ENCODE results near the gene PLXDC2.
"Not testable (repeated sequence)": the region's sequence is repeated elsewhere in the genome, so short reads cannot be mapped to it uniquely, and the experiment has no call there.

PLXDC2 gene

GRCh38 chr10:20142311-20142710 is 326.1 kb downstream of the PLXDC2 start:
- no peak for DNase-seq

- no peak for DNase-seq
Measured at GRCh38 chr10:20144268-20144667, 328.0 kb downstream of the PLXDC2 start.

- no peak for DNase-seq
Measured at GRCh38 chr10:20146004-20146403, 329.8 kb downstream of the PLXDC2 start.

DNA sequence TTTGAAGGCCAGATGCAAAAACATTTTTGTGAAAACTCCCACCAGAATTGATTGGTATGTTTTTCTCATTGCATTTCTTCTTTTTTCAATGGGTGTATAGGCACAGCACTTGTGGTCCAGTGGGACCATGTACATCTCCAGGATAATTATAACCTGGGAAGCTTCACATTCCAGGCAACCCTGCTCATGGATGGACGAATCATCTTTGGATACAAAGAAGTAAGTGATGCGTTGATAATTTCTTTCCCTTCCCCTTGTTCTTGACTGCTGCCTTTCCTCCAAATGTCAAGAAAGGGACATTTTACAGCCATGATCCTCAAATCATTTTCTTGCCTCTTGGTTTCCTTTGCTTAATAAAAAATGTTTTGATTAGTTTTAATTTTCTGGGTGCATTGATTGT is 331.5 kb downstream of the PLXDC2 start:
- DNase-seq: no peak

DNA sequence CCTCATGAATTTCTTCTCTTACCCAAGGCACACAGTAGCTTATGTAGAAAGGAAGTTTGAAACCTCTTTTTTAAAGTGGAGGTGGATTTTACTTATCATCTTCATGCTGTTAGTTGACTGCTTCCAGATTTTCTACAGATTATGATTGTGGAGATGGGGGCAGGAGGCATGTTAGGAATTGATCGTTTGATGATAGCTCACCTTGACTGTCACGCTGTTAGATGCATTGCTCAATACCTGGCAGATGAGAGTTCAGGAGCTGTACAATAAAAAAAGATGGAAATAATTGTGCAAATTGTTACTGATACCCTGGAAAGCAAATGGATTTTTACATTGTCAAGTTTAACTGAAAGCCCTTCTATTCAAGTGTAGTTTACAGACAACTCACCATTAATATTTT is 340.3 kb downstream of the PLXDC2 start:
- DNase-seq: no peak

DNA sequence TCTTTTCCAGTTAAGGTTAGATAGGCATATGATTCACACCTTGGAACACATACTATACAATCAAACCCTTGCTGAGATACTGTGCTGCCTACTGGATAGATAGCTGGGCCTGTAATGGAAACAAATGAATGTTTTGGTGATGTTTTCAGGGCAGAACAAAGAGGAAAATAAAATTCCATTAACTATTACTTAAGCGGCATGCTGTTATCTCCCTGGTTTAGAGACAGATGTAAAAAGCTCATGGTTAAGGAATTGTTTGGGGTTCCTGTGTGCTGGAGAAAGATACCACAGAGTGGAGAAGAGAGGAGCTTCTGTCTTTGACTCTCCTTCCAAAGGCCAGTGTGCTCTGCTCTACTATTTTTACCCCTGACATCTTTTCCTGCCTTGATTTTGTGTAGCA is 341.1 kb downstream of the PLXDC2 start:
- DNase-seq: no peak

DNA sequence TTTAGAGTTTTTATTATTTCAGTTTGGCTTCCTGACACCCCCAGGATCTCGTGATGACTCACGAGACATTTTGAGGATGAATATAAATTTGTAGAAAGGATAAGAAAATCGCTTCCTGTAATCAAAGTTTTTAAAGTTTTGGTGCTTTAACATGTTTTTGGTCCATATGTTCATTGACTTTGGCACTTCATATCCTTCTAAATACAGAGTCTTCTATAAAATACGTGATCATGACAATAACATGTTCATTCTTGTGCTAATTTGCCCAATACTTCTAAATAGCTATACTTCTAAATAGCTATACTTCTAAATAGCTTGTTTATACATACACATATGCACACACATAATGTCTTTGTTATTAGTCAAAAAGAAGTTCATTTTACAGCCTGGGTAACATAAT is 341.9 kb downstream of the PLXDC2 start:
- no peak for DNase-seq

- DNase-seq: no peak
Measured at GRCh38 chr10:20162123-20162522, 345.9 kb downstream of the PLXDC2 start.

DNA sequence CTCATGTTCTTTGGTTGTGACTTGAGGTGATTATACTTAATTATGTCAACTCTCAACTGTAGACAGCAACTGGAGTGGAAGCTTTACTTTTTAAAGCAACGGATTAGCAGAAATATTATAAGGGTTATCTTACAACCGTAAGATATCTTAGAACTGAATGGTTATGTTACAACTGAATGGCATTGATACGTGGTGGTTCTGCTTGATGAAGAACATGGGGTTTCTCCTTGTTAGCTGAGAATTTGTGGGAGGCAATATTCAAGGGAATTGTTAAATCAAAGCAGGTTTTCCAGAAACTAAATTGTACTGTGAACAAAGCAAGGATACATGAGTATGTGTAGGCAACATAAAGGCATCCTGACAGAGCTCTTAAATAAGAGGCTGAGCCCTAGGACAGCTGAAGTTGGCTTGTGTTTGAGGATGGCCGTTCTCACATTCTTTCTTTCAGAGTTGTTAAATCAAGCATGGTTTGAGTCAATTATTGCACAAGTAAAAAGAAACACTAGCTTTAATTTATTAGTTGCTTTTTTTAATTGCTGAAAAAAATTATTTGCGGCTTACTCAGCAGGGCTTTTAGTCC is 350.0 kb downstream of the PLXDC2 start:
- no peak for DNase-seq

- DNase-seq: no peak
Measured at GRCh38 chr10:20170661-20171060, 354.4 kb downstream of the PLXDC2 start.

- no peak for DNase-seq
Measured at GRCh38 chr10:20173046-20173445, 356.8 kb downstream of the PLXDC2 start.

GRCh38 chr10:20175719-20176118 is 359.5 kb downstream of the PLXDC2 start:
- DNase-seq: no peak

- DNase-seq: no peak
Measured at GRCh38 chr10:20180766-20181165, 364.5 kb downstream of the PLXDC2 start.

- no peak for DNase-seq
Measured at GRCh38 chr10:20181434-20181833, 365.2 kb downstream of the PLXDC2 start.

DNA sequence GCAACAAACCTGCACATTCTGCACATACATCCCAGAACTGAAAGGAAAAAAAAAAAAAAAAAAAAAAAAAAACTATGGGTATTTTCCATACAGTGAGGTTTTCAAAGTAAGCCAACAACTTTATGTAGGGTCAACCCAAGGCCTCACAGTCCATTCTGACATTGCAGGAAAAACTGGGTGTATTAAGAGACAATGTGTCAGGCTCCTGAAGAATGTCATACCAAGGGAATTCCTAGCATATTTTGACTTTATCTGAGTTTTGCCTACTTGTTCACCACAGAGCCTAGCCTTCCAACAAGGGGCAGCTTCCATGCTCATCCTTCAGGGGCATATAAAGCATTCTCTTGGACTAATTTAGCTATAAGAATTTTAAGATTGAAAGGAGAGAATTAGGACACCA is 368.9 kb downstream of the PLXDC2 start:
- DNase-seq: no peak

DNA sequence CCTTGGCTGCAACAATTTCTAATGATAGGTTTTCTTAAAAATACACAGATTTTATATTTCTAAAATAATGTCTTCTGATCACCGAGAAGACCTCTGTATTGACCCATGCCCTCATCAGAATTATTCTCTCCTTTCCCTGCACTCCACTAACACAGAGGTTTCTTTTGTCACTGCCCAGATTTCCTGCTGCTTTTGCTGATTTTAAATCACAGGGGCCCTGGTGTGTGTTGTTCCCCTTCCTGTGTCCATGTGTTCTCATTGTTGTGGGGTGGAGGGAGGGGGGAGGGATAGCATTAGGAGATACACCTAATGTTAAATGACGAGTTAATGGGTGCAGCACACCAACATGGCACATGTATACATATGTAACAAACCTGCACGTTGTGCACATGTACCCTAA is 375.2 kb downstream of the PLXDC2 start:
- DNase-seq: not testable (repeated sequence)

DNA sequence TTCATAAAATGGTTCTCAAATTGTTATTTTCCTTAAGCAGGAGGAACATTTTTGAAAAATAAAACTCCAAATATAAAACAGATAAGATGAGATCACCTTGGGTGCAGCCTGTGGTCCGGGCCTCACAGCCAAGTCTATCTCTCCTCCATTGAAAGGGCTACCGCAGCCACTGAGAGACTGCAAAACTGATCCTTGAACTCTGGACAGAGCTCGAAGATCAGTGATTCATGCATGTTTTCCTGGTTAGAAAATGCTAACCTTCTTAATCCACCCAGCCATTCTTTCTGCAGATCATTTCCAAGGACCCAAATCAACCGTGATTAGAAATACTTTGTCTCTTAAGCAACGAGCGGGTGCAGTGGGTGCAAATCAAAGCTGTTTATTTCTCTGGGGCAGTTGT is 378.8 kb downstream of the PLXDC2 start:
- DNase-seq: no peak

GRCh38 chr10:20200758-20201157 is 384.5 kb downstream of the PLXDC2 start:
- DNase-seq: no peak

DNA sequence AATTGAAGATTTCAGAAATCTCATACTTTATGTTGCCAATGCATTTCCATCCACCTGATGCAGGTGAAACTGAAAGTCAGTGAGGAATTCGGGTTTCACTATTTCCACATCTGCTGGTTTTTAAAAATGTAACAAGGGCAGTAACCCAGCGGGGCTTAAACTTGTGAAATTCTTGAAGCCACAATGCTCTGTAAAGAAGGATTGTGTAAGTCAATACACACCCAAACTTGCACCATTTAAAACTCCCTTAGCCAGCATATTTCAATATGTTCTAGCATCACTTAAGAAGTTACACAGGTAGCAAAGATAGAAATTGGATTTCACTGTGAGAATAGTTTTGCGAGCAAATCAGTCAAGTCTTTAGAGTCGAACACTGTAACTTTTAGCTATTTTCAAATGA is 386.1 kb downstream of the PLXDC2 start:
- DNase-seq: no peak

DNA sequence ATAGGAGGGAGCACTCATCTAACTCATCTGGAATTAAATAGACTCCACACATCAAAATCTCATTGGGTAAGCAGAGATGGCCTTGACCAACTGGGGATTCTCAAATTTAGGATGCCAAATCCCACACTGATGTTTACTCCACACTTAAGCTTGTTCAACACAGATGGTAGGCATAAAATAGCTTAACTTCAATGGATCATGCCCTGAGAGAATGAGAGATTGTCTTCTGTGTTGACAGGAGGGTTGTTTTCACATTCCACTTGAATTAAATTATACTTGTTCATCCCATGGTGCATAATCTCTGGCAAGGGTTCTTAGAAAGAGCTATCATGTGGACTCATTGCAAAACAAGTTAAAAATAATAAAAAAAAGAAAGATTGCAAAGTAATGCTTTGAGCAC is 391.4 kb downstream of the PLXDC2 start:
- no peak for DNase-seq

DNA sequence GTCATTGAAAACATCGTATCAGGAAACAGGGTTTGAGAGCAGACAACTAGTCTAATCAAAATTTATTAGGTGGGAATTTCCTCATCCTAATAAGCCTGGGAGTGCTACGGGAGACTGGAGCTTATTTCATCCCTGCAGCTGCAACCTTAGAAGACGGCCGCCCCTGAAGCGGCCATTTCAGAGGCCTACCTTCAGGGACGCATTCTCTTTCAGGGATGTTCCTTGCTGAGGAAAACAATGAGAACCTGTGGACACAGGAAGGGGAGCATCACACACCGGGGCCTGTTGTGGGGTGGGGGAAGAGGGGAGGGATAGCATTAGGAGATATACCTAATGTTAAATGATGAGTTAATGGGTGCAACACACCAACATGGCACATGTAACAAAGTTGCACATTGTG is 392.9 kb downstream of the PLXDC2 start:
- DNase-seq: not testable (repeated sequence)

DNA sequence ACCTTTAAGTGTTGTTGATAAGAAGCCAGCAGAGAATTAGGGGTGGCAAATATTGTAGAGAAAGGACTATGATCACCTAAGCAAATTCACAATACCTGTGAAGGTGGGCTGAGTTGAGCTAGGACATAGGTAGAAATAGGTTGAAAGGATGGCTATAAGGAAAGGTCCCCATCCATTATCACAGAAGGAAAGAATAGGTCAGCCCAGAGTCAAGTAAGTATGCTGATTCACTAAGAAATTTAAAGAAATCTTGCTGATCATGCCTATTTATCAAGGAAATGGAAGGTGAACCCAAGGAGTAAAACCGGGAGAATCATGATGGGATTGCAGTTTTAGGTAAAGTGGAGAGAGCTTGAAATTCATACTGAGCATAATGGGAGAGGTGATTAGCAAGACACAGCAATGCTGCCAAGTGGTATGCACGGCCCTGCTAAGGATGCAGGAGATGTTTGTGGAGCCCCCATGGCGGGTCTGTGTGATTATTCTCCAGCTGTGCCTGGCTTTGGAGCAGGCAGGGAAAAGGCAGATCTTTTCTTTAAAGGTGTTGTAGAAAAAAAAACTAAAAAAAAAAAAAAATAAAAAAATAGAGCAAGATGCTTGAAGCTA is 399.4 kb downstream of the PLXDC2 start:
- DNase-seq: no peak

DNA sequence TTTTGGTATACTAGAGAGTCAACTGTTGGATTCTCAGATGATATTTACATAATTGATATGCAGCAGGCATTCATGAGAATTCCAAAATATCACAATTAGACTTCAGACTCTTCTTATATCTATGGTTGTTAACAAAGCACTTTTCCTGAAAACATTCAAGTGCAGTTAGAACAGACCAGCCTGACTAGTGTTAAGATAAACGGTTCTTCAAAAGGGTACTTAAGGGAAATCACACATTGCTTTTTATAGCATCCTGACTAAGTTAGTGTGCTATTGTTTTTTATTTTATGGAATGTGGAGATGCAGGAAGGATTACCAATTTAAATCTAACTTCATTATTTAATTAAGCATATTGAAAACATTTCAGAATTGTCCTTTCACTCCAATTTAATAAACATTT is 405.1 kb downstream of the PLXDC2 start:
- DNase-seq: no peak

DNA sequence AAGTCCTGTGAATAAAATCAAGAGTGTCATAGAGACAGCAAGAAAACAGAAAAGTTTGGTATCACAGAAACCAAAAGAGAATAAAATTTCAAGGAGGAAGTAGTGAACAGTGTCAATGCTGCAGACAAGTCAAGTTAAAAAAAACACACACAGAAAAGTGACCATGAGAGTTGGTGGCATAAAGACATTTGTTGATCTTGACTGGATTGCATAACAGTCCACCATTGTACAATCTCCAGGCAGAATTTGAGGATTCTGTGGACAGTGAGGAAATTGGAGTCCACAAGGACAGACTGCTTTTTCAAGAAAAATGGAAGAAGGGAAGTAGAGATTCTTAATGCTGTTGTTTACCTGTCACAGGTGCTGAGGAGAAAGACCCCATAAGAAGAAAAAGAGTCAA is 412.5 kb downstream of the PLXDC2 start:
- no peak for DNase-seq

DNA sequence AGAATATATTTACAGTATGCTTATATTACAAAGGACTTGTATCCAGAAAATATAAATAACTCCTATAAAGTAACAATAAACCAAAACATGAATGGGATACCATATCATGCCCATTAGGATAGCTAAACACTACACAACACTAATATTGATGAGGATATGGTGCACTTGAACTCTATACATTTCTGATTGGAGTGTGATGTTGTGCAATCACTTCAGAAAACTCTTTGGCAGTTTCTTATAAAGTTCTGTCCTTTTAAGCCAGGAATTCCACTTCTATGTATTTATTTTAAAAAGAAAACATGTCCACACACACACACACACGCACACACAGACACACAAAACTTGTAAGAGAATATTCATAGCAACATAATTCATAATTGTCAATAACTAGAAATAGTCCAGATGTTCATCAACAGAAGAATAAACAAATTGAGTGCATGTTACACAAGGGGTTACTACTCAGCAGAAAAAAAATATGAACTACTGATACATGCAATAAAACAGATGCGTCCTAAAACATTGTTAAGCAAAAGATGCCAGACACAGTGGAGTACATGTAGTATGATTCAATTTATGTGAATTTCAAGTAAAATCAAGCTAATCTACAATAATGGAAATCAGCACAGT is 416.0 kb downstream of the PLXDC2 start:
- no peak for DNase-seq
